ENCODE measurements around the gene PLXNA2. TPM values are rescaled to one million over a fixed set of nuclear protein-coding genes. Genes with fewer than 3 reads are reported as not detected.

The PLXNA2 gene
- total and polyA plus RNA-seq, 2 of the 13 experiments (the other 11 are each of a cell fraction or from before 2014, with no cell fraction given), result 1.1 to 2.1 TPM

- TF ChIP-seq, protein P1, sequence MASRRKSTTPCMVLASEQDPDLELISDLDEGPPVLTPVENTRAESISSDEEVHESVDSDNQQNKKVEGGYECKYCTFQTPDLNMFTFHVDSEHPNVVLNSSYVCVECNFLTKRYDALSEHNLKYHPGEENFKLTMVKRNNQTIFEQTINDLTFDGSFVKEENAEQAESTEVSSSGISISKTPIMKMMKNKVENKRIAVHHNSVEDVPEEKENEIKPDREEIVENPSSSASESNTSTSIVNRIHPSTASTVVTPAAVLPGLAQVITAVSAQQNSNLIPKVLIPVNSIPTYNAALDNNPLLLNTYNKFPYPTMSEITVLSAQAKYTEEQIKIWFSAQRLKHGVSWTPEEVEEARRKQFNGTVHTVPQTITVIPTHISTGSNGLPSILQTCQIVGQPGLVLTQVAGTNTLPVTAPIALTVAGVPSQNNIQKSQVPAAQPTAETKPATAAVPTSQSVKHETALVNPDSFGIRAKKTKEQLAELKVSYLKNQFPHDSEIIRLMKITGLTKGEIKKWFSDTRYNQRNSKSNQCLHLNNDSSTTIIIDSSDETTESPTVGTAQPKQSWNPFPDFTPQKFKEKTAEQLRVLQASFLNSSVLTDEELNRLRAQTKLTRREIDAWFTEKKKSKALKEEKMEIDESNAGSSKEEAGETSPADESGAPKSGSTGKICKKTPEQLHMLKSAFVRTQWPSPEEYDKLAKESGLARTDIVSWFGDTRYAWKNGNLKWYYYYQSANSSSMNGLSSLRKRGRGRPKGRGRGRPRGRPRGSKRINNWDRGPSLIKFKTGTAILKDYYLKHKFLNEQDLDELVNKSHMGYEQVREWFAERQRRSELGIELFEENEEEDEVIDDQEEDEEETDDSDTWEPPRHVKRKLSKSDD (CRISPR knock-in tag; IDR thresholded peaks at IDR 0.05; ENCODE audit: low read depth), result no peak
- TF ChIP-seq ZNF234 (CRISPR knock-in tag; conservative IDR thresholded peaks at IDR 0.05), result no peak
- no peak for TF ChIP-seq ATM (IDR thresholded peaks at IDR 0.05; ENCODE audit: borderline replicate concordance)
- TF ChIP-seq ZNF337 (CRISPR knock-in tag; IDR thresholded peaks at IDR 0.05; ENCODE audit: borderline replicate concordance, low read depth), result no peak
- TF ChIP-seq GFI1 (CRISPR knock-in tag; IDR thresholded peaks at IDR 0.05; ENCODE audit: borderline replicate concordance), result 0 out of 2 replicates have a peak, but pooled peaks have one; percentile 25
- no peak for TF ChIP-seq SRF (IDR thresholded peaks at IDR 0.05; ENCODE audit: low read depth, low read length)
- peak; percentile 69; the same call in 1 of the 2 replicates for TF ChIP-seq PITX1 (CRISPR knock-in tag; IDR thresholded peaks at IDR 0.05)
- no peak for TF ChIP-seq SIN3B (IDR thresholded peaks at IDR 0.05; ENCODE audit: low read length)
- TF ChIP-seq CEBPG (CRISPR knock-in tag; IDR thresholded peaks at IDR 0.05), result peak; percentile 65
- peak; percentile 85 for TF ChIP-seq HNF4A (CRISPR knock-in tag; IDR thresholded peaks at IDR 0.05)
- TF ChIP-seq, protein P2, sequence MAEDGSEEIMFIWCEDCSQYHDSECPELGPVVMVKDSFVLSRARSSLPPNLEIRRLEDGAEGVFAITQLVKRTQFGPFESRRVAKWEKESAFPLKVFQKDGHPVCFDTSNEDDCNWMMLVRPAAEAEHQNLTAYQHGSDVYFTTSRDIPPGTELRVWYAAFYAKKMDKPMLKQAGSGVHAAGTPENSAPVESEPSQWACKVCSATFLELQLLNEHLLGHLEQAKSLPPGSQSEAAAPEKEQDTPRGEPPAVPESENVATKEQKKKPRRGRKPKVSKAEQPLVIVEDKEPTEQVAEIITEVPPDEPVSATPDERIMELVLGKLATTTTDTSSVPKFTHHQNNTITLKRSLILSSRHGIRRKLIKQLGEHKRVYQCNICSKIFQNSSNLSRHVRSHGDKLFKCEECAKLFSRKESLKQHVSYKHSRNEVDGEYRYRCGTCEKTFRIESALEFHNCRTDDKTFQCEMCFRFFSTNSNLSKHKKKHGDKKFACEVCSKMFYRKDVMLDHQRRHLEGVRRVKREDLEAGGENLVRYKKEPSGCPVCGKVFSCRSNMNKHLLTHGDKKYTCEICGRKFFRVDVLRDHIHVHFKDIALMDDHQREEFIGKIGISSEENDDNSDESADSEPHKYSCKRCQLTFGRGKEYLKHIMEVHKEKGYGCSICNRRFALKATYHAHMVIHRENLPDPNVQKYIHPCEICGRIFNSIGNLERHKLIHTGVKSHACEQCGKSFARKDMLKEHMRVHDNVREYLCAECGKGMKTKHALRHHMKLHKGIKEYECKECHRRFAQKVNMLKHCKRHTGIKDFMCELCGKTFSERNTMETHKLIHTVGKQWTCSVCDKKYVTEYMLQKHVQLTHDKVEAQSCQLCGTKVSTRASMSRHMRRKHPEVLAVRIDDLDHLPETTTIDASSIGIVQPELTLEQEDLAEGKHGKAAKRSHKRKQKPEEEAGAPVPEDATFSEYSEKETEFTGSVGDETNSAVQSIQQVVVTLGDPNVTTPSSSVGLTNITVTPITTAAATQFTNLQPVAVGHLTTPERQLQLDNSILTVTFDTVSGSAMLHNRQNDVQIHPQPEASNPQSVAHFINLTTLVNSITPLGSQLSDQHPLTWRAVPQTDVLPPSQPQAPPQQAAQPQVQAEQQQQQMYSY (CRISPR knock-in tag; IDR thresholded peaks at IDR 0.05), result peak; percentile 99
- TF ChIP-seq ZNF121 (CRISPR knock-in tag; IDR thresholded peaks at IDR 0.05), result no peak
- TF ChIP-seq, protein P3, sequence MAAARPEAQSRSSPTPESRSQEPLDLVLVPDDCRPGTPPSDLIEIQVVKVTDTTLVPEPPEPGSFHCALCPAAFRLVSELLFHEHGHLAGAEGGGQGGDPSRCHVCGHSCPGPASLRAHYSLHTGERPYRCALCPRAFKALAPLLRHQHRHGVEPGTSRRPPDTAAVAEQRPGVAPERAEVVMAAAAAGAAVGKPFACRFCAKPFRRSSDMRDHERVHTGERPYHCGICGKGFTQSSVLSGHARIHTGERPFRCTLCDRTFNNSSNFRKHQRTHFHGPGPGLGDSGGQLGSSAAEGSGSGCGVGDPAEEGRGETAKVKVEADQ (CRISPR knock-in tag; IDR thresholded peaks at IDR 0.05; ENCODE audit: borderline replicate concordance), result no peak
- TF ChIP-seq ELF3 (CRISPR knock-in tag; IDR thresholded peaks at IDR 0.05), result no peak
- peak; percentile 58; the same call in 1 of the 2 replicates for TF ChIP-seq ZNF275 (CRISPR knock-in tag; IDR thresholded peaks at IDR 0.05; ENCODE audit: borderline replicate concordance)
- peak; percentile 57 for TF ChIP-seq CEBPB (IDR thresholded peaks at IDR 0.05; ENCODE audit: borderline replicate concordance, low read depth, low read length)
- TF ChIP-seq NR2F6 (IDR thresholded peaks at IDR 0.05), result no peak; the same call in 1 of the 2 replicates
- TF ChIP-seq NR2F6 (CRISPR knock-in tag; IDR thresholded peaks at IDR 0.05), result peak; percentile 54
- peak; percentile 68 for TF ChIP-seq HNF4G (IDR thresholded peaks at IDR 0.05; ENCODE audit: borderline replicate concordance, low read depth, low read length)
- TF ChIP-seq HNF4G (CRISPR knock-in tag; IDR thresholded peaks at IDR 0.05; ENCODE audit: borderline replicate concordance, low read depth), result peak; percentile 61; the same call in 1 of the 2 replicates
- peak; percentile 46; the same call in 1 of the 2 replicates for TF ChIP-seq ZMYM4 (CRISPR knock-in tag; IDR thresholded peaks at IDR 0.05)
These were observed 142.3 kb downstream of the PLXNA2 start (continued) for GRCh38 chr1:208101661-208102431.

All from HepG2 (cell line).